Suprapubic skin (tissue), 3 donors: ENCODE results near the gene TEX54.

Experiments used
- CTCF ChIP-seq, 2 donors: fragments of 200-600 bp in 1 of 2; fragments of 450-650 bp in 1 of 2; sonication (generic) in 1 of 2; IDR thresholded peaks; one replicate each; pipeline ENCODE4 v1.5.1; 2016 to 2019; ENCODE audit warnings: antibody characterized with exemption in 2 of 2, mild to moderate bottlenecking in 1 of 2, moderate library complexity in 1 of 2
- POLR2A ChIP-seq, 2 donors: fragments of 450-650 bp; IDR thresholded peaks; one replicate each; pipeline ENCODE4 v1.6.1; 2017; ENCODE audit warnings: antibody characterized with exemption in 2 of 2, mild to moderate bottlenecking in 2 of 2, moderate library complexity in 2 of 2

GRCh38 chr11:62796281-62796680, 36.4 kb downstream of the TEX54 start:
- TF ChIP-seq POLR2A (IDR thresholded peaks at IDR 0.05) (no peak), CTCF (IDR thresholded peaks at IDR 0.05) (no peak)
